K562 (cell line): ENCODE results near the gene SPEG.

Experiments
- EP300 ChIP-seq: IDR thresholded peaks from 2 replicates; pipeline ENCODE4 v1.6.1; 2012; ENCODE audit warnings: low read length, improper control_type of control experiment
- ESRRB ChIP-seq: fragments of 250-450 bp; sonication (Bioruptor Pico); IDR thresholded peaks from 2 replicates; pipeline ENCODE4 v1.5.0; 2020; ENCODE audit warnings: mild to moderate bottlenecking, moderate library complexity, borderline replicate concordance
- FOXM1 ChIP-seq, 2 experiments: fragments of 450-650 bp in 1 of 2; sonication (generic) in 1 of 2; formaldehyde crosslinking in 1 of 2; IDR thresholded peaks; 2 replicates each; pipeline versions ENCODE4 v1.6.1 to v1.9.0; 2017 to 2022; ENCODE audit warnings: low read depth in 2 of 2, mild to moderate bottlenecking in 2 of 2, missing genetic modification reagents in 1 of 2, moderate library complexity in 1 of 2
- GABPA ChIP-seq: fragments of 200-800 bp; sonication (Bioruptor generic); conservative IDR thresholded peaks from 2 replicates; pipeline ENCODE4 v1.6.1; 2016; ENCODE audit warnings: low read depth, missing genetic modification characterization, missing compliant biosample characterization
- MCM2 ChIP-seq: fragments of 450-650 bp; IDR thresholded peaks from 2 replicates; pipeline ENCODE4 v1.6.1; 2017; ENCODE audit warnings: low read depth, mild to moderate bottlenecking
- MYC ChIP-seq, 2 experiments: fragments of 250-450 bp in 1 of 2; sonication (Bioruptor Pico) in 1 of 2; IDR thresholded peaks; 2 replicates each; pipeline versions ENCODE4 v1.5.1 to v1.6.1; 2012 to 2021; ENCODE audit warnings: low read depth in 2 of 2, borderline replicate concordance in 1 of 2, improper control_type of control experiment in 1 of 2, low read length in 1 of 2, mild to moderate bottlenecking in 1 of 2, moderate library complexity in 1 of 2
- MYNN ChIP-seq, 2 experiments: sonication (generic); formaldehyde crosslinking in 1 of 2; IDR thresholded peaks; 2 replicates each; pipeline versions ENCODE4 v1.5.0 to v1.6.1; 2016 to 2020; ENCODE audit warnings: antibody characterized with exemption in 1 of 2, missing genetic modification reagents in 1 of 2
- POLR2A ChIP-seq: fragments of 450-650 bp; conservative IDR thresholded peaks from 2 replicates; pipeline ENCODE4 v1.6.1; 2016
- POLR2AphosphoS5 ChIP-seq: IDR thresholded peaks from 2 replicates; pipeline ENCODE4 v1.6.1; 2011; ENCODE audit warnings: mild to moderate bottlenecking, low read depth, low read length, moderate library complexity; ENCODE audit not compliant: control insufficient read depth, insufficient read depth
- ZNF324 ChIP-seq: fragments of 250-450 bp; sonication (Bioruptor Pico); IDR thresholded peaks from 2 replicates; pipeline ENCODE4 v1.4.0; 2020; ENCODE audit warnings: mild to moderate bottlenecking
- TF ChIP-seq, protein P1 (sequence below), 3 experiments: IDR thresholded peaks in 2 of 3; conservative IDR thresholded peaks in 1 of 3; 2 replicates each; pipeline ENCODE4 v1.5.1; 2011 to 2012; ENCODE audit warnings: low read length in 3 of 3, mild to moderate bottlenecking in 3 of 3, control low read depth in 2 of 3, improper control_type of control experiment in 1 of 3, inconsistent platforms in 1 of 3, low read depth in 1 of 3, mixed read lengths in 1 of 3, moderate library complexity in 1 of 3; ENCODE audit not compliant: insufficient read depth in 2 of 3
- TF ChIP-seq, protein P2 (sequence below): sonication (generic); formaldehyde crosslinking; IDR thresholded peaks from 2 replicates; pipeline ENCODE4 v1.4.0; 2020; ENCODE audit warnings: mild to moderate bottlenecking, missing genetic modification reagents
- TF ChIP-seq, protein P3 (sequence below): sonication (generic); IDR thresholded peaks from 2 replicates; pipeline ENCODE4 v1.6.1; 2016

DNA sequence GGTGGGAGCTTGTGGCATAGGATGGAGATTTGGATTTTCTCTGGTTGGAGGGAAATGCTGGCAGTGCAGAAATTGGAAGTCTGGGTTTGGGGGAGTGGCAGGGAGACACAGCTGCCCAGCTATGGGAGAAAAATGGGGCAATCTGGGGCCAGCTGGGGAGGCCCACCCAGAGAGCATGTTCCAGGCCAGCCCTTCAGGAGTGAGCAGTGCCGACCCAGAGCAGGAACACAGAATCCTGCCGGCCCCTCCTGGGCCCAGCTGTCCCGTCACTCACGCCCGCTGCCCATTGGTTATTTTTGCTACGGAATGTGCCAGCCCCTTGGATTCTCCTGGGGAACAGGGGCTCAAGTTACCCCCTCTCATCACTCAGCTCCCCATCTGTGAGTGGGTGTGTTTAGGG lies 4.9 kb downstream of the SPEG start:
- no peak for TF ChIP-seq MYNN (IDR thresholded peaks at IDR 0.05)
- TF ChIP-seq MYNN (CRISPR knock-in tag; IDR thresholded peaks at IDR 0.05): no peak
- TF ChIP-seq EP300: no peak
- TF ChIP-seq MCM2: no peak
- TF ChIP-seq POLR2AphosphoS5: no peak
- no peak for TF ChIP-seq GABPA (tag)
- no peak for TF ChIP-seq POLR2A
- no peak for TF ChIP-seq ZNF324 (CRISPR knock-in tag)
- TF ChIP-seq, protein P1, sequence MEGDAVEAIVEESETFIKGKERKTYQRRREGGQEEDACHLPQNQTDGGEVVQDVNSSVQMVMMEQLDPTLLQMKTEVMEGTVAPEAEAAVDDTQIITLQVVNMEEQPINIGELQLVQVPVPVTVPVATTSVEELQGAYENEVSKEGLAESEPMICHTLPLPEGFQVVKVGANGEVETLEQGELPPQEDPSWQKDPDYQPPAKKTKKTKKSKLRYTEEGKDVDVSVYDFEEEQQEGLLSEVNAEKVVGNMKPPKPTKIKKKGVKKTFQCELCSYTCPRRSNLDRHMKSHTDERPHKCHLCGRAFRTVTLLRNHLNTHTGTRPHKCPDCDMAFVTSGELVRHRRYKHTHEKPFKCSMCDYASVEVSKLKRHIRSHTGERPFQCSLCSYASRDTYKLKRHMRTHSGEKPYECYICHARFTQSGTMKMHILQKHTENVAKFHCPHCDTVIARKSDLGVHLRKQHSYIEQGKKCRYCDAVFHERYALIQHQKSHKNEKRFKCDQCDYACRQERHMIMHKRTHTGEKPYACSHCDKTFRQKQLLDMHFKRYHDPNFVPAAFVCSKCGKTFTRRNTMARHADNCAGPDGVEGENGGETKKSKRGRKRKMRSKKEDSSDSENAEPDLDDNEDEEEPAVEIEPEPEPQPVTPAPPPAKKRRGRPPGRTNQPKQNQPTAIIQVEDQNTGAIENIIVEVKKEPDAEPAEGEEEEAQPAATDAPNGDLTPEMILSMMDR (IDR thresholded peaks at IDR 0.05 in 2 of 3, conservative IDR thresholded peaks at IDR 0.05 in 1 of 3; ENCODE audit: insufficient read depth in 2 of 3, low read depth in 1 of 3, low read length in 3 of 3): no peak
- TF ChIP-seq FOXM1 (IDR thresholded peaks at IDR 0.05; ENCODE audit: low read depth): no peak
- TF ChIP-seq FOXM1 (CRISPR knock-in tag; IDR thresholded peaks at IDR 0.05; ENCODE audit: low read depth): no peak
- TF ChIP-seq, protein P2, sequence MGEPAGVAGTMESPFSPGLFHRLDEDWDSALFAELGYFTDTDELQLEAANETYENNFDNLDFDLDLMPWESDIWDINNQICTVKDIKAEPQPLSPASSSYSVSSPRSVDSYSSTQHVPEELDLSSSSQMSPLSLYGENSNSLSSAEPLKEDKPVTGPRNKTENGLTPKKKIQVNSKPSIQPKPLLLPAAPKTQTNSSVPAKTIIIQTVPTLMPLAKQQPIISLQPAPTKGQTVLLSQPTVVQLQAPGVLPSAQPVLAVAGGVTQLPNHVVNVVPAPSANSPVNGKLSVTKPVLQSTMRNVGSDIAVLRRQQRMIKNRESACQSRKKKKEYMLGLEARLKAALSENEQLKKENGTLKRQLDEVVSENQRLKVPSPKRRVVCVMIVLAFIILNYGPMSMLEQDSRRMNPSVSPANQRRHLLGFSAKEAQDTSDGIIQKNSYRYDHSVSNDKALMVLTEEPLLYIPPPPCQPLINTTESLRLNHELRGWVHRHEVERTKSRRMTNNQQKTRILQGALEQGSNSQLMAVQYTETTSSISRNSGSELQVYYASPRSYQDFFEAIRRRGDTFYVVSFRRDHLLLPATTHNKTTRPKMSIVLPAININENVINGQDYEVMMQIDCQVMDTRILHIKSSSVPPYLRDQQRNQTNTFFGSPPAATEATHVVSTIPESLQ (CRISPR knock-in tag): no peak
- TF ChIP-seq, protein P3, sequence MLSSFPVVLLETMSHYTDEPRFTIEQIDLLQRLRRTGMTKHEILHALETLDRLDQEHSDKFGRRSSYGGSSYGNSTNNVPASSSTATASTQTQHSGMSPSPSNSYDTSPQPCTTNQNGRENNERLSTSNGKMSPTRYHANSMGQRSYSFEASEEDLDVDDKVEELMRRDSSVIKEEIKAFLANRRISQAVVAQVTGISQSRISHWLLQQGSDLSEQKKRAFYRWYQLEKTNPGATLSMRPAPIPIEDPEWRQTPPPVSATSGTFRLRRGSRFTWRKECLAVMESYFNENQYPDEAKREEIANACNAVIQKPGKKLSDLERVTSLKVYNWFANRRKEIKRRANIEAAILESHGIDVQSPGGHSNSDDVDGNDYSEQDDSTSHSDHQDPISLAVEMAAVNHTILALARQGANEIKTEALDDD: no peak
- TF ChIP-seq ESRRB (CRISPR knock-in tag): no peak
- no peak for TF ChIP-seq MYC (IDR thresholded peaks at IDR 0.05; ENCODE audit: low read depth, low read length)
- TF ChIP-seq MYC (CRISPR knock-in tag; IDR thresholded peaks at IDR 0.05; ENCODE audit: borderline replicate concordance, low read depth): no peak
